Endothelial cell of umbilical vein (primary cell): ENCODE results near the gene NTNG1. TPM values are rescaled to one million over a fixed set of nuclear protein-coding genes. Genes with fewer than 3 reads are reported as not detected.

Experiments used
- BruUV-seq: library from RNA; stranded (reverse); fragments of 400-500 nt; replicated peaks from 2 replicates; lab custom pipeline; 2021; lab: Mats Ljungman, UMichigan
- CTCF ChIA-PET: fragments of 300-600, 350-600 bp; sonication (Branson Sonifier 250); formaldehyde crosslinking; loops from one replicate; lab custom pipeline; 2021; ENCODE audit warnings: antibody characterized with exemption, inconsistent platforms; lab: Charles Lee
- POLR2A ChIA-PET: fragments of 300-600, 350-600 bp; sonication (Branson Sonifier 250); formaldehyde crosslinking; loops from one replicate; lab custom pipeline; 2021; ENCODE audit warnings: antibody characterized with exemption, inconsistent platforms; lab: Charles Lee
- DNase-seq: peaks from one replicate; pipeline ENCODE4 v3.0.0-alpha.2; 2011; ENCODE audit warnings: low read depth, low spot score
- FAIRE-seq: peaks from 2 replicates; lab custom pipeline; 2011; peaks lifted over from hg19 to GRCh38; lab: Jason Lieb, UNC
- H2AFZ ChIP-seq: 2 replicates; pipeline ENCODE4 v1.6.0; 2012; ENCODE audit warnings: low read depth, low read length, control low read depth, inconsistent platforms
- H3K27ac ChIP-seq: 2 replicates; pipeline ENCODE4 v1.5.1; 2011; ENCODE audit warnings: low read depth, mild to moderate bottlenecking, control low read depth, low read length, moderate library complexity; ENCODE audit not compliant: insufficient read depth
- H3K27me3 ChIP-seq, 2 experiments: 2 replicates each; pipeline versions ENCODE4 v1.6.0 to v1.6.1; 2011; ENCODE audit warnings: low read length in 2 of 2, mixed read lengths in 1 of 2; ENCODE audit not compliant: control insufficient read depth in 2 of 2, insufficient read depth in 2 of 2
- H3K36me3 ChIP-seq, 2 experiments: 2 replicates in 1 of 2; 3 replicates in 1 of 2; pipeline ENCODE4 v1.5.1; 2011; ENCODE audit warnings: low read length in 2 of 2, mild to moderate bottlenecking in 1 of 2, moderate library complexity in 1 of 2; ENCODE audit not compliant: control insufficient read depth in 2 of 2, insufficient read depth in 2 of 2; ENCODE audit errors: extremely low read depth in 1 of 2
- H3K4me1 ChIP-seq: 3 replicates; pipeline ENCODE4 v1.5.1; 2011; ENCODE audit warnings: mild to moderate bottlenecking, low read length; ENCODE audit not compliant: control insufficient read depth, insufficient read depth; ENCODE audit errors: extremely low read depth
- H3K4me2 ChIP-seq: 2 replicates; pipeline ENCODE4 v1.6.1; 2011; ENCODE audit warnings: low read length, control low read depth, mixed read lengths; ENCODE audit not compliant: insufficient read depth
- H3K4me3 ChIP-seq, 3 experiments: fragments of 200-600 bp in 1 of 3; sonication (generic), shearing (Covaris generic) in 1 of 3; replicated peaks in 1 of 3; 2 replicates each; pipeline ENCODE4 v1.5.1; 2011 to 2016; ENCODE audit warnings: control low read depth in 3 of 3, low read length in 3 of 3, mild to moderate bottlenecking in 2 of 3, inconsistent platforms in 1 of 3, low read depth in 1 of 3, moderate library complexity in 1 of 3; ENCODE audit not compliant: insufficient read depth in 1 of 3
- H3K79me2 ChIP-seq: 2 replicates; pipeline ENCODE4 v1.6.0; 2012; ENCODE audit warnings: low read length, inconsistent platforms; ENCODE audit not compliant: control insufficient read depth, insufficient read depth
- H3K9ac ChIP-seq: replicated peaks from 2 replicates; pipeline ENCODE3; 2011; ENCODE audit warnings: low read length, control low read depth; ENCODE audit not compliant: insufficient read depth; ENCODE audit errors: extremely low read depth
- H3K9me1 ChIP-seq: replicated peaks from 3 replicates; pipeline ENCODE4 v1.6.0; 2011; ENCODE audit warnings: mild to moderate bottlenecking, low read length; ENCODE audit not compliant: control insufficient read depth, insufficient read depth; ENCODE audit errors: extremely low read depth
- H3K9me3 ChIP-seq: replicated peaks from 2 replicates; pipeline ENCODE4 v1.5.1; 2012; ENCODE audit warnings: low read length, inconsistent platforms; ENCODE audit not compliant: control insufficient read depth, insufficient read depth
- H4K20me1 ChIP-seq: replicated peaks from 2 replicates; pipeline ENCODE3; 2011; ENCODE audit warnings: mild to moderate bottlenecking, low read length; ENCODE audit not compliant: control insufficient read depth, insufficient read depth; ENCODE audit errors: extremely low read depth
- CTCF ChIP-seq, 2 donors: IDR thresholded peaks; 1 replicate in 1 of 2; 2 replicates in 1 of 2; pipeline ENCODE4 v1.5.1; 2011; ENCODE audit warnings: low read length in 2 of 2, mild to moderate bottlenecking in 2 of 2, moderate library complexity in 2 of 2, control low read depth in 1 of 2, inconsistent platforms in 1 of 2, low read depth in 1 of 2; ENCODE audit not compliant: insufficient read depth in 1 of 2; ENCODE audit errors: extremely low read depth in 1 of 2
- EZH2 ChIP-seq: IDR thresholded peaks from 2 replicates; pipeline ENCODE4 v1.6.1; 2012; ENCODE audit warnings: borderline replicate concordance, low read depth, mild to moderate bottlenecking, moderate library complexity, low read length, inconsistent platforms; ENCODE audit not compliant: severe bottlenecking
- FOS ChIP-seq: IDR thresholded peaks from 2 replicates; pipeline ENCODE4 v1.6.1; 2011; ENCODE audit warnings: mild to moderate bottlenecking, low read length, moderate library complexity, borderline replicate concordance; ENCODE audit not compliant: insufficient read depth
- GATA2 ChIP-seq: IDR thresholded peaks from 2 replicates; pipeline ENCODE4 v1.7.0; 2011; ENCODE audit warnings: low read depth, mild to moderate bottlenecking, moderate library complexity, mixed read lengths, low read length; ENCODE audit not compliant: insufficient read length, insufficient read depth
- JUN ChIP-seq: IDR thresholded peaks from 2 replicates; pipeline ENCODE4 v1.6.1; 2011; ENCODE audit warnings: borderline replicate concordance, low read depth; ENCODE audit not compliant: insufficient read length, insufficient read depth
- MAX ChIP-seq: IDR thresholded peaks from 2 replicates; pipeline ENCODE4 v1.6.1; 2011; ENCODE audit not compliant: insufficient read depth, insufficient read length
- MYC ChIP-seq: IDR thresholded peaks from one replicate; pipeline ENCODE4 v1.6.1; 2011; ENCODE audit warnings: mild to moderate bottlenecking, low read depth, low read length
- POLR2A ChIP-seq: IDR thresholded peaks from 2 replicates; pipeline ENCODE4 v1.6.1; 2012; ENCODE audit warnings: low read depth, mild to moderate bottlenecking, control low read depth, low read length
- POLR2AphosphoS5 ChIP-seq: IDR thresholded peaks from 2 replicates; pipeline ENCODE4 v1.6.1; 2012; ENCODE audit warnings: low read depth, mild to moderate bottlenecking, control low read depth, low read length, moderate library complexity; ENCODE audit not compliant: insufficient read depth
- dilution Hi-C: fragments of 300-500 bp; cut with MboI; formaldehyde crosslinking; loops from one replicate; pipeline ENCODE4 v1.15.0; 2019; ENCODE audit warnings: low sequenced_read_pairs; ENCODE audit not compliant: extremely low pct_ligation_motif_present
- intact Hi-C: fragments of 100-400 bp; cut with micrococcal nuclease; formaldehyde crosslinking; loops from one replicate; pipeline ENCODE4 v1.10.0; 2022
- polyA plus RNA-seq, 4 experiments: library from polyadenylated mRNA; depleted of rRNA in 3 of 4; stranded (reverse) in 3 of 4; unstranded in 1 of 4; fragments of >200 nt; gene quantifications; 2 replicates each; pipeline versions ENCODE4 v1.2.1 to v1.2.3, GENCODE V29; 2011 to 2012; ENCODE audit warnings: missing spikeins in 1 of 4
- total RNA-seq: library from RNA; stranded (reverse); gene quantifications from 2 replicates; pipeline ENCODE4 v1.2.3, GENCODE V29; 2021

NTNG1 gene
- total and polyA plus RNA-seq, 2 donors (not counting 3 experiments of a cell fraction or from before 2014, with no cell fraction given) = not detected

- intact Hi-C loops = no loop called here
- Histone ChIP-seq H2AFZ (no peak overlapping the region), H3K27ac (no peak overlapping the region), H3K36me3 (no peaks in the 10 kb centered on the region), H3K4me3 (no peak overlapping the region), H3K9ac (no peak overlapping the region), H4K20me1 (no peaks in the 10 kb centered on the region), H3K79me2 (no peaks in the 10 kb centered on the region), H3K9me1 (no peaks in the 10 kb centered on the region), H3K27me3 (no peaks in the 10 kb centered on the region), H3K9me3 (no peaks in the 10 kb centered on the region), H3K4me2 (no peak overlapping the region), H3K4me1 (no peaks in the 10 kb centered on the region)
- dilution Hi-C loops = no loop called here
- FAIRE-seq (no peak), DNase-seq (no peak)
- TF ChIP-seq POLR2A = no peak
- TF ChIP-seq POLR2AphosphoS5 = no peak
- no peak for TF ChIP-seq EZH2
- TF ChIP-seq MYC = no peak
- TF ChIP-seq CTCF (IDR thresholded peaks at IDR 0.05; ENCODE audit: extremely low read depth in 1 of 2, insufficient read depth in 1 of 2, low read depth in 1 of 2, low read length in 2 of 2) = no peak
- TF ChIP-seq JUN = no peak
- no peak for TF ChIP-seq MAX
- no peak for TF ChIP-seq GATA2
- TF ChIP-seq FOS = no peak
- ChIA-PET CTCF (no interaction called here), POLR2A (no interaction called here)
- no TSS peak for BruUV-seq
Observed at GRCh38 chr1:107464827-107465226, 324.0 kb downstream of the NTNG1 start.
